ENCODE data around the gene TRMU.

TRMU gene

DNA sequence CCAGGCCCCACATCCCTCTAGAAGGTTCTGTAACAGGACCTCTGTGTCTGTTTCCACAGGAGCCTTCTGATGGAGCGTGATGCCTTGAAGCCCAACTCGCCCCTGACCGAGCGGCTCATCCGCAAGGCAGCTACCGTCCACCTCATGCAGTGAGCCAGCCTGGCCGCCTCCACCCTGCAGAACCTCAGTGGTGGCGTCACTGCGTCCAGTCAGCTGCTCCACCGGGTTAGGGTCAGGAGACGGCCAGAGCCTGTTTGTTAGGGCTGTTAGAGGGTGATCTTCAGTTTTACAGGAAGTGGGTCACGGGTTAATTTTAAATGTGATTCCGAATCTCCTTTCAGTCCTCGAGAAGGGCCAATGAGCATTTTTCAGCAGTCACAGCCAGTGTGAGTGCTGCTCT is 42.8 kb upstream of the TRMU start:
- no peak overlapping the region for H3K4me3 ChIP-seq (ENCODE audit: low read length)
- no peaks in the 10 kb centered on the region for H3K27me3 ChIP-seq (ENCODE audit: insufficient read depth, low read length)
- H3K9me3 ChIP-seq (ENCODE audit: insufficient read depth, low read depth, low read length), result no peaks in the 10 kb centered on the region
- peaks cover 3% of the 10 kb centered on the region; the same call in 1 of the 2 replicates for H3K4me1 ChIP-seq (ENCODE audit: insufficient read depth, low read length)
- peaks cover 12% of the 10 kb centered on the region; the same call in 1 of the 2 replicates for H3K36me3 ChIP-seq (ENCODE audit: insufficient read depth, low read depth, low read length)
- no peak overlapping the region for H3K9ac ChIP-seq (ENCODE audit: low read depth, low read length)
- H3K27ac ChIP-seq (ENCODE audit: low read length), result no peak overlapping the region

- H3K9ac ChIP-seq (ENCODE audit: low read depth, low read length), result no peak overlapping the region
- peaks cover 16% of the 10 kb centered on the region; the same call in 1 of the 2 replicates for H3K36me3 ChIP-seq (ENCODE audit: insufficient read depth, low read depth, low read length)
- H3K4me1 ChIP-seq (ENCODE audit: insufficient read depth, low read length), result peaks cover 3% of the 10 kb centered on the region; the same call in 1 of the 2 replicates
- no peak overlapping the region for H3K4me3 ChIP-seq (ENCODE audit: low read length)
- H3K27ac ChIP-seq (ENCODE audit: low read length), result no peak overlapping the region
- no peaks in the 10 kb centered on the region for H3K9me3 ChIP-seq (ENCODE audit: insufficient read depth, low read depth, low read length)
- H3K27me3 ChIP-seq (ENCODE audit: insufficient read depth, low read length), result no peaks in the 10 kb centered on the region
Measured at GRCh38 chr22:46293577-46294260, 41.8 kb upstream of the TRMU start.

DNA sequence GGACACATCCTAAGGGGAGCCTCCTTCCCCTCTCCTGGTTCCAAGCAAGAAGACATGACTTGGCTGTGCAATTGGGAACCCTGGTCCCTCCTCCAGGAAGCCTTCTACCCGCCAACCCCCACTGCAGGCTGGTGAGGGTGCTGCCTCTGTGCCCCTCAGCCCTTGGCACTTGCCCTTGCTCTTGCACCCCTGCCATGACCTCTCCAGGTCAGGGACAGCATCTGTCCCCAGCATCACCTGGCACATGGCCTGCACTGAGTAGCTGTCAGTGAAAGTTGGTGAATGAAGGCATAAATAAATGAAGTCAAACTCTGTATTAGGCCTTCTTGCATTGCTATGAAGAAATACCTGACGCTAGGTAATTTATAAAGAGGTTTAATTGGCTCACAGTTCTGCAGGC is 40.7 kb upstream of the TRMU start:
- H3K36me3 ChIP-seq (ENCODE audit: insufficient read depth, low read depth, low read length), result peaks cover 24% of the 10 kb centered on the region
- peaks cover 3% of the 10 kb centered on the region; the same call in 1 of the 2 replicates for H3K4me1 ChIP-seq (ENCODE audit: insufficient read depth, low read length)
- no peaks in the 10 kb centered on the region for H3K27me3 ChIP-seq (ENCODE audit: insufficient read depth, low read length)
- H3K27ac ChIP-seq (ENCODE audit: low read length), result no peak overlapping the region
- H3K9me3 ChIP-seq (ENCODE audit: insufficient read depth, low read depth, low read length), result no peaks in the 10 kb centered on the region
- no peak overlapping the region for H3K9ac ChIP-seq (ENCODE audit: low read depth, low read length)
- H3K4me3 ChIP-seq (ENCODE audit: low read length), result no peak overlapping the region

GRCh38 chr22:46295277-46295971 is 40.1 kb upstream of the TRMU start:
- peaks cover 30% of the 10 kb centered on the region for H3K36me3 ChIP-seq (ENCODE audit: insufficient read depth, low read depth, low read length)
- H3K27me3 ChIP-seq (ENCODE audit: insufficient read depth, low read length), result no peaks in the 10 kb centered on the region
- no peak overlapping the region for H3K27ac ChIP-seq (ENCODE audit: low read length)
- H3K9ac ChIP-seq (ENCODE audit: low read depth, low read length), result peak overlapping the region; percentile 80; the same call in 1 of the 2 replicates
- peak overlapping the region; percentile 87 for H3K4me3 ChIP-seq (ENCODE audit: low read length)
- peaks cover 3% of the 10 kb centered on the region; the same call in 1 of the 2 replicates for H3K4me1 ChIP-seq (ENCODE audit: insufficient read depth, low read length)
- H3K9me3 ChIP-seq (ENCODE audit: insufficient read depth, low read depth, low read length), result no peaks in the 10 kb centered on the region

DNA sequence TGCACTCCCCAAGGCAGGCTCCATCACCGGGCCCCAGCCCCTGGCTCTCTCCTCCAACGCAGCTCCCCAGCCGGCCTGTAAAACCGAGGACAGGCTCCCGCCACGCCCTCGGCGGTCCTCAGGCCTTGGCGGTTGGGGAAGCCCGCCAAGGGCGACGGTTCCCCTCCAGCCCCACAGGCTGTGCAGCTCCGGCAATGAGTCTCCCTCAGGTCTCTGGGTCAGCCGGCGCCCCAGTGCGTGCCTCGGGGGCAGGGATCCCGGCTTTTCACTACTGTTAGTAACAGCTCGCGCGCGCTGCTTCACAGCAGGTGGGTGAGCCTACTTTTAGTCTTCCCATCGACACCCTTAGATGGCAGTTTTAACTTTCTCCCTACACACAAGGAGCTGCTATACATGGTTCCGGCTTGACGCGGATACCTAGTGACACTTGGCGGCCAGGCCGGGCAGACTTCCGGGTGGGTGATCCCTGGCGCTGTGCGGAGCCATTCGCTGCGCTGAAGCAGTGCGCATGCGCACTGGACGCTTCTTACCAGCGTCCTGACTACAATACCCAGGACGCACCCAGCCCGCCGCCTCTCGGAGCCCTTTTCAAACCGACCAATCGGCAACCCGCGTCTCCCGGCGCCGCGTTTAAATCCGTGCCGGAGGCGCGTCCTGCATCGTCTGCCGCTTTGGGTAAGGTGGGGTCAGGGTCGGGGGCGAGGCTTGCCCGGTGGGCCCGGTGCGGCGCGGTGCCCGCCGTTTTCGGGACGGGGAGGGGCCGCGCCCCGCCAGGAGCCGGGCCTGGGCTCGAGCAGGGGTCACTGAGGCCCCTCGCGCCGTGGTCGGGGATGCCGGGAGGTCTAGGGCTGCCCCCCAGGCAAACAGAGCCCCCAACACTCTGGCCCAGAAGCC is 39.0 kb upstream of the TRMU start, which contains the start of gene GTSE1:
Gene GTSE1 (plus strand): TSS at position 614 of the 894 bp plus-strand sequence. CDS start 531 bp downstream, outside the sequence.
- H3K27ac ChIP-seq (ENCODE audit: low read length), result peak within 1 kb of the TSS; percentile 53
- peaks cover 39% of the 10 kb centered on the region for H3K36me3 ChIP-seq (ENCODE audit: insufficient read depth, low read depth, low read length)
- no peaks in the 10 kb centered on the region for H3K27me3 ChIP-seq (ENCODE audit: insufficient read depth, low read length)
- H3K4me3 ChIP-seq (ENCODE audit: low read length), result peak within 1 kb of the TSS; percentile 87
- peak within 1 kb of the TSS; percentile 80; the same call in 1 of the 2 replicates for H3K9ac ChIP-seq (ENCODE audit: low read depth, low read length)
- H3K9me3 ChIP-seq (ENCODE audit: insufficient read depth, low read depth, low read length), result no peaks in the 10 kb centered on the region
- peaks cover 3% of the 10 kb centered on the region; the same call in 1 of the 2 replicates for H3K4me1 ChIP-seq (ENCODE audit: insufficient read depth, low read length)

DNA sequence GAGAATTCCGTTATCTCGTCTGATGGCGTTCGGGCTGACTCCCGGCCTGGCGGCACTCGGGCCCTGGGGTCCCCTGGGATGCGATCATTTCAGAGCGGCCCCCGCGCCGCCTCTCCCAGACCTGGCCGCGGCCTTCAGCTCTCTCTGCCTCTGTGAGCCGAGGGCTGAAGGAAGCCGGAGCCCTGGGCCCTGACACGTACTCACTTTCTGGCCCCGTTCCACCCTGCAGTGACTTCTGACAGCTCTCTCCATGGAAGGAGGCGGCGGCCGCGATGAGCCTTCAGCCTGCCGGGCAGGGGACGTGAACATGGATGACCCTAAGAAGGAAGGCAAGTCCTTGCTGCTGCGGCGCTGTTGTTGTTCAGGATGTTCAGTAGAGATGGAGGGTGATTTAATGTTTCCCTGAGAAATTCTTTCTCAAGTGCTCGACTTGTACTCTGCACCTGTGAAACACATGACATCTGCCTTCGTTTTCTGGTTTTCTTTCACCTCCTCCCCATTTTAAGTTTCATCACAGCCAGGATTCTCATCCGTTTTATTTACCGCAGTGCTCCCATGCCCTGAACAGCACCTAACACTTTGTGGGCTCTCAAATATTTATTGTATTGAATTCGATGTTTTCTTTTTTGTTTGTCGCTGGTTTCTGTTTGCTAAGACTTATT is 38.2 kb upstream of the TRMU start:
- H3K4me3 ChIP-seq (ENCODE audit: low read length), result peak overlapping the region; percentile 87
- peaks cover 36% of the 10 kb centered on the region for H3K36me3 ChIP-seq (ENCODE audit: insufficient read depth, low read depth, low read length)
- peak overlapping the region; percentile 74; the same call in 1 of the 2 replicates for H3K9ac ChIP-seq (ENCODE audit: low read depth, low read length)
- peaks cover 3% of the 10 kb centered on the region; the same call in 1 of the 2 replicates for H3K4me1 ChIP-seq (ENCODE audit: insufficient read depth, low read length)
- H3K27me3 ChIP-seq (ENCODE audit: insufficient read depth, low read length), result no peaks in the 10 kb centered on the region
- no peaks in the 10 kb centered on the region for H3K9me3 ChIP-seq (ENCODE audit: insufficient read depth, low read depth, low read length)
- H3K27ac ChIP-seq (ENCODE audit: low read length), result no peak overlapping the region

DNA sequence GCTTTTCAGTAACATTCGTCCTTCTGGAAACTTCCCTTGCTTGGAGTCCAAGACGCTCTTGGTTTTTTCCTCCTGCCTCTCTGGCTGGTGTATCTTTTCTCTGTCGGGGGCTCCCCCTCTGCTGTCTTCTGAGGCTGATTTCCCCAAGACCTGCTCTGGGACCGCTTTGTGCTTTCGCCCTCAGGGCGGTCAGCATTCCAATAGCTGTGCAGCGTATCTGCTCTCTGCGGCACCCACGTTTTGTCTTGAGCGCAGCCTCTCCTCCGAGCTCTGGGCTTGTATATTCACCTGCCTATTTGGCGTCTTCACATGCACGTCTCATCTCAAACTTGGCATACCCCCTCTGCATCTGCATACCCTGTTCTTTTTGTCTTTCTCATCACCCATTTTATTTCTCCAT is 36.4 kb upstream of the TRMU start:
- no peak overlapping the region for H3K9ac ChIP-seq (ENCODE audit: low read depth, low read length)
- H3K27me3 ChIP-seq (ENCODE audit: insufficient read depth, low read length), result no peaks in the 10 kb centered on the region

DNA sequence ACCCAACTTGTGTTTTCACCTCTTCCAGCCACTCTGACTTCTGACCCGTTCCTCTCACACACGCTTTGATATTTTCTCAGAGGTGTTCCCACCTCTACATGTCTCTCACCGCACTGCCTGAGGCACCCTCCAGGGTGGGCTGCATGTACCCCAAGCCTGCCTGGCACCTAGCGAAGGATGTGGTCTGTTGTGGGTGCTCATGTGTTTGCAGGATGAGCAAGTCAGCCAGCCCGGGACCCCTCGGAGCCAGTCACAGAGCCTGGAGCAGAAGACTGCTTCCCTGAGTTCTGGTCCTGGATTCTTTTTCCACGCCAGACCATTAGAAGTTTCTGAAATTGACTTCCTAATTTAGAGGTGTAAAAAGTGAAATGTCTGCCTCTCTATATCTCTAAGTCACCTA is 35.0 kb upstream of the TRMU start:
- Histone ChIP-seq H3K9me3 (ENCODE audit: insufficient read depth, low read depth, low read length) (no peaks in the 10 kb centered on the region), H3K27me3 (ENCODE audit: insufficient read depth, low read length) (no peaks in the 10 kb centered on the region), H3K27ac (ENCODE audit: low read length) (no peak overlapping the region), H3K36me3 (ENCODE audit: insufficient read depth, low read depth, low read length) (peaks cover 45% of the 10 kb centered on the region), H3K4me1 (ENCODE audit: insufficient read depth, low read length) (peaks cover 3% of the 10 kb centered on the region; the same call in 1 of the 2 replicates), H3K4me3 (ENCODE audit: low read length) (no peak overlapping the region), H3K9ac (ENCODE audit: low read depth, low read length) (no peak overlapping the region)

More for the DNA sequence above, 36.4 kb upstream of the TRMU start:
- Histone ChIP-seq H3K9me3 (ENCODE audit: insufficient read depth, low read depth, low read length) (no peaks in the 10 kb centered on the region), H3K4me1 (ENCODE audit: insufficient read depth, low read length) (peaks cover 3% of the 10 kb centered on the region; the same call in 1 of the 2 replicates), H3K27ac (ENCODE audit: low read length) (no peak overlapping the region), H3K36me3 (ENCODE audit: insufficient read depth, low read depth, low read length) (peaks cover 38% of the 10 kb centered on the region), H3K4me3 (ENCODE audit: low read length) (no peak overlapping the region)

- Histone ChIP-seq H3K4me3 (ENCODE audit: low read length) (no peak overlapping the region), H3K9me3 (ENCODE audit: insufficient read depth, low read depth, low read length) (no peaks in the 10 kb centered on the region), H3K9ac (ENCODE audit: low read depth, low read length) (no peak overlapping the region), H3K27me3 (ENCODE audit: insufficient read depth, low read length) (no peaks in the 10 kb centered on the region), H3K27ac (ENCODE audit: low read length) (no peak overlapping the region), H3K36me3 (ENCODE audit: insufficient read depth, low read depth, low read length) (peaks cover 50% of the 10 kb centered on the region), H3K4me1 (ENCODE audit: insufficient read depth, low read length) (no peaks in the 10 kb centered on the region)
Measured at GRCh38 chr22:46303347-46303965, 32.1 kb upstream of the TRMU start.

- Histone ChIP-seq H3K9me3 (ENCODE audit: insufficient read depth, low read depth, low read length) (no peaks in the 10 kb centered on the region), H3K27ac (ENCODE audit: low read length) (no peak overlapping the region), H3K27me3 (ENCODE audit: insufficient read depth, low read length) (no peaks in the 10 kb centered on the region), H3K4me3 (ENCODE audit: low read length) (no peak overlapping the region), H3K4me1 (ENCODE audit: insufficient read depth, low read length) (no peaks in the 10 kb centered on the region), H3K36me3 (ENCODE audit: insufficient read depth, low read depth, low read length) (peaks cover 44% of the 10 kb centered on the region), H3K9ac (ENCODE audit: low read depth, low read length) (no peak overlapping the region)
Measured at GRCh38 chr22:46308283-46308988, 27.1 kb upstream of the TRMU start.

Measured in iPS-20b (cell line).